Effector memory CD8-positive, alpha-beta T cell (primary cell): ENCODE data around the gene ATG5.
"Not testable (repeated sequence)": the region's sequence is repeated elsewhere in the genome, so short reads cannot be mapped to it uniquely, and the experiment has no call there.

Experiments
- ATAC-seq: fragments of 150-1000 bp; cut with Tn5 transposase; replicated peaks from 2 replicates; pipeline ENCODE4 v1.10.0; 2021; ENCODE audit warnings: mild to moderate bottlenecking, moderate library complexity
- DNase-seq, 3 experiments: peaks; one replicate each; pipeline ENCODE4 v3.0.0; 2021
- H3K27ac Mint-ChIP-seq, 2 donors: one replicate each; pipeline ENCODE4 v1.8.0; 2022; ENCODE audit warnings: mild to moderate bottlenecking in 2 of 2, mixed read lengths in 2 of 2, moderate library complexity in 2 of 2
- H3K27me3 Mint-ChIP-seq, 2 donors: one replicate each; pipeline ENCODE4 v1.8.0; 2022; ENCODE audit warnings: mixed read lengths in 2 of 2
- H3K36me3 Mint-ChIP-seq: one replicate; pipeline ENCODE4 v1.8.0; 2022; ENCODE audit warnings: mild to moderate bottlenecking, moderate library complexity, mixed read lengths; ENCODE audit not compliant: insufficient read depth
- H3K4me1 Mint-ChIP-seq, 2 donors: one replicate each; pipeline ENCODE4 v1.8.0; 2022; ENCODE audit warnings: low read depth in 2 of 2, mixed read lengths in 2 of 2
- H3K4me3 Mint-ChIP-seq, 2 donors: one replicate each; pipeline ENCODE4 v1.8.0; 2022; ENCODE audit warnings: mild to moderate bottlenecking in 2 of 2, mixed read lengths in 2 of 2, moderate library complexity in 2 of 2
- H3K9me3 Mint-ChIP-seq, 2 donors: one replicate each; pipeline ENCODE4 v1.8.0; 2022; ENCODE audit warnings: mixed read lengths in 2 of 2

Gene ATG5

GRCh38 chr6:106160189-106160588 is 165.4 kb downstream of the ATG5 start:
- no peaks in the 10 kb centered on the region for H3K9me3 Mint-ChIP-seq
- no peak for DNase-seq
- peaks cover 24 to 29% of the 10 kb centered on the region in 2 donors for H3K4me1 Mint-ChIP-seq
- H3K4me3 Mint-ChIP-seq = no peak overlapping the region
- peaks cover 5% of the 10 kb centered on the region for H3K36me3 Mint-ChIP-seq
- H3K27ac Mint-ChIP-seq = no peak overlapping the region
- no peak for ATAC-seq
- no peaks in the 10 kb centered on the region for H3K27me3 Mint-ChIP-seq

- DNase-seq (no peak), ATAC-seq (no peak)
- H3K9me3 Mint-ChIP-seq = no peaks in the 10 kb centered on the region
- no peaks in the 10 kb centered on the region for H3K27me3 Mint-ChIP-seq
- no peak overlapping the region for H3K4me3 Mint-ChIP-seq
- H3K4me1 Mint-ChIP-seq = peaks cover 21 to 26% of the 10 kb centered on the region in 2 donors
- no peak overlapping the region for H3K27ac Mint-ChIP-seq
- H3K36me3 Mint-ChIP-seq = peaks cover 5% of the 10 kb centered on the region
These were observed 166.0 kb downstream of the ATG5 start for GRCh38 chr6:106159531-106159940.

- ATAC-seq = no peak
- Mint-ChIP-seq H3K36me3 (peaks cover 5% of the 10 kb centered on the region), H3K27ac (no peak overlapping the region), H3K4me1 (peaks cover 14 to 19% of the 10 kb centered on the region in 2 donors), H3K27me3 (no peaks in the 10 kb centered on the region), H3K9me3 (no peaks in the 10 kb centered on the region), H3K4me3 (no peak overlapping the region)
- no peak for DNase-seq
These were observed 166.7 kb downstream of the ATG5 start for GRCh38 chr6:106158816-106159215.

GRCh38 chr6:106156863-106157262 is 168.7 kb downstream of the ATG5 start:
- peaks cover 1 to 7% of the 10 kb centered on the region in 2 donors for H3K4me1 Mint-ChIP-seq
- H3K36me3 Mint-ChIP-seq = peaks cover 5% of the 10 kb centered on the region
- DNase-seq = no peak
- ATAC-seq = no peak
- no peaks in the 10 kb centered on the region for H3K27me3 Mint-ChIP-seq
- no peak overlapping the region for H3K4me3 Mint-ChIP-seq
- no peaks in the 10 kb centered on the region for H3K9me3 Mint-ChIP-seq
- H3K27ac Mint-ChIP-seq = no peak overlapping the region

GRCh38 chr6:106156413-106156812 is 169.1 kb downstream of the ATG5 start:
- Mint-ChIP-seq H3K27ac (no peak overlapping the region), H3K4me3 (no peak overlapping the region), H3K4me1 (peaks cover 1 to 2% of the 10 kb centered on the region in 2 donors), H3K27me3 (no peaks in the 10 kb centered on the region), H3K9me3 (no peaks in the 10 kb centered on the region), H3K36me3 (peaks cover 5% of the 10 kb centered on the region)
- ATAC-seq (no peak), DNase-seq (no peak)

GRCh38 chr6:106155219-106155830 is 170.2 kb downstream of the ATG5 start:
- Mint-ChIP-seq H3K27ac (no peak overlapping the region), H3K4me3 (no peak overlapping the region), H3K4me1 (peaks cover 0 to 4% of the 10 kb centered on the region in 2 donors), H3K27me3 (no peaks in the 10 kb centered on the region), H3K9me3 (no peaks in the 10 kb centered on the region), H3K36me3 (peaks cover 5% of the 10 kb centered on the region)
- ATAC-seq = no peak
- no peak for DNase-seq

GRCh38 chr6:106154326-106154725 is 171.2 kb downstream of the ATG5 start:
- Mint-ChIP-seq H3K4me3 (no peak overlapping the region), H3K36me3 (peaks cover 5% of the 10 kb centered on the region)

GRCh38 chr6:106152952-106153351 is 172.6 kb downstream of the ATG5 start:
- Mint-ChIP-seq H3K27ac (no peak overlapping the region), H3K4me3 (no peak overlapping the region), H3K9me3 (no peaks in the 10 kb centered on the region), H3K4me1 (peaks cover 13% of the 10 kb centered on the region in 2 donors), H3K36me3 (peaks cover 5% of the 10 kb centered on the region), H3K27me3 (no peaks in the 10 kb centered on the region)
- ATAC-seq (no peak), DNase-seq (no peak)

More at GRCh38 chr6:106154326-106154725, 171.2 kb downstream of the ATG5 start:
- ATAC-seq = no peak
- Mint-ChIP-seq H3K27me3 (no peaks in the 10 kb centered on the region), H3K4me1 (peaks cover 7 to 9% of the 10 kb centered on the region in 2 donors), H3K27ac (no peak overlapping the region), H3K9me3 (no peaks in the 10 kb centered on the region)
- DNase-seq = no peak

- not testable (repeated sequence) for H3K36me3 Mint-ChIP-seq, ATAC-seq, H3K4me3 Mint-ChIP-seq, H3K9me3 Mint-ChIP-seq, H3K27ac Mint-ChIP-seq, H3K27me3 Mint-ChIP-seq, DNase-seq
- H3K4me1 Mint-ChIP-seq = peaks cover 13% of the 10 kb centered on the region in 2 donors
These were observed 173.1 kb downstream of the ATG5 start for GRCh38 chr6:106152476-106152875.

- peak in 2 of 3 experiments; percentile 16 to 25 for DNase-seq
- no peak overlapping the region for H3K4me3 Mint-ChIP-seq
- peak; percentile 92 for ATAC-seq
- H3K4me1 Mint-ChIP-seq = peaks cover 23 to 25% of the 10 kb centered on the region in 2 donors
- H3K27me3 Mint-ChIP-seq = no peaks in the 10 kb centered on the region
- peak overlapping the region; percentile 3 for H3K27ac Mint-ChIP-seq
- no peaks in the 10 kb centered on the region for H3K9me3 Mint-ChIP-seq
- H3K36me3 Mint-ChIP-seq = peaks cover 5% of the 10 kb centered on the region
These were observed 176.0 kb downstream of the ATG5 start for GRCh38 chr6:106149472-106150069.

- H3K27ac Mint-ChIP-seq = no peak overlapping the region
- no peak for DNase-seq
- H3K4me1 Mint-ChIP-seq = peaks cover 33 to 37% of the 10 kb centered on the region in 2 donors
- H3K27me3 Mint-ChIP-seq = no peaks in the 10 kb centered on the region
- no peaks in the 10 kb centered on the region for H3K36me3 Mint-ChIP-seq
- no peak for ATAC-seq
- H3K9me3 Mint-ChIP-seq = no peaks in the 10 kb centered on the region
- H3K4me3 Mint-ChIP-seq = no peak overlapping the region
These were observed 178.1 kb downstream of the ATG5 start for GRCh38 chr6:106147476-106147875.

- no peak overlapping the region for H3K27ac Mint-ChIP-seq
- no peaks in the 10 kb centered on the region for H3K27me3 Mint-ChIP-seq
- ATAC-seq (no peak), DNase-seq (no peak)
- no peaks in the 10 kb centered on the region for H3K36me3 Mint-ChIP-seq
- H3K4me1 Mint-ChIP-seq = peaks cover 39 to 42% of the 10 kb centered on the region in 2 donors
- H3K9me3 Mint-ChIP-seq = no peaks in the 10 kb centered on the region
- H3K4me3 Mint-ChIP-seq = peak overlapping the region in 1 of 2 donors; percentile 23
These were observed 178.7 kb downstream of the ATG5 start for GRCh38 chr6:106146852-106147351.

GRCh38 chr6:106145741-106146227 is 179.8 kb downstream of the ATG5 start:
- Mint-ChIP-seq H3K27ac (no peak overlapping the region), H3K9me3 (no peaks in the 10 kb centered on the region), H3K27me3 (no peaks in the 10 kb centered on the region), H3K36me3 (no peaks in the 10 kb centered on the region), H3K4me1 (peaks cover 45 to 51% of the 10 kb centered on the region in 2 donors), H3K4me3 (peak overlapping the region; percentile 14 to 23)
- no peak for DNase-seq
- no peak for ATAC-seq

GRCh38 chr6:106145144-106145543 is 180.4 kb downstream of the ATG5 start:
- Mint-ChIP-seq H3K4me3 (peak overlapping the region; percentile 14 to 23), H3K27me3 (no peaks in the 10 kb centered on the region), H3K27ac (no peak overlapping the region), H3K9me3 (no peaks in the 10 kb centered on the region), H3K36me3 (no peaks in the 10 kb centered on the region), H3K4me1 (peaks cover 45 to 57% of the 10 kb centered on the region in 2 donors)
- no peak for DNase-seq
- ATAC-seq = no peak
